HG02588 (cell line): ENCODE measurements around the gene RHEB.

ENCODE experiments used
- ATAC-seq: cut with Tn5 transposase; IDR thresholded peaks from one replicate; pipeline ENCODE4 v1.9.1; 2021; ENCODE audit warnings: mild to moderate bottlenecking, moderate library complexity; ENCODE audit not compliant: unreplicated experiment

RHEB gene

DNA sequence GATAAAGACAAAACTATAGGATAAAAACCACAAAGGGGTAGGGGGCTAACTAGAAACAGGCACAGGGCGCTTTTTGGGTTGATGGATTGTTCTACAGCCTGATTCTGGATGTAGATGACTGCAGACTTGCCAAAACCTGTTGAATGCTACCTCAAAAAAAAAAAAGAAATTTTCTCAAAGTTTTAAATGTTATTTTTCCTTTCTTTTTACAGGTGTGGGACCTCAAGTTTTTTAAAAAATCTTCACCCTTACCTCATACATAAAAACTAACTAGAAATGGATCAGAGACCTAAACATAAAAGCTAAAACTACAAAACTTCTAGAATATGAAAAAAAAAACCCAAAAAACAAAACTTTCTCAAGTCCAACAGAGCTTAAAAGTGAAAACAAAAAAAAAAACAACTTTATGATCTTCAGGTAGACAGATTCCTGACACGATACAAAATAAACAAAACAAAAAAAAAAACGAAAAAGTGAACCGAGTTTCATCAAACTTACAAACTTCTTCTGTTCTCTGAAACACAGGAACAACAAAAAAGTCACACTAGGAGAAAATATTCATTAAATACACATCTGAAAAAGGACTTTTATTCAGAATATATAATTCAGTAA lies 14.9 kb downstream of the RHEB start:
- ATAC-seq = no peak

DNA sequence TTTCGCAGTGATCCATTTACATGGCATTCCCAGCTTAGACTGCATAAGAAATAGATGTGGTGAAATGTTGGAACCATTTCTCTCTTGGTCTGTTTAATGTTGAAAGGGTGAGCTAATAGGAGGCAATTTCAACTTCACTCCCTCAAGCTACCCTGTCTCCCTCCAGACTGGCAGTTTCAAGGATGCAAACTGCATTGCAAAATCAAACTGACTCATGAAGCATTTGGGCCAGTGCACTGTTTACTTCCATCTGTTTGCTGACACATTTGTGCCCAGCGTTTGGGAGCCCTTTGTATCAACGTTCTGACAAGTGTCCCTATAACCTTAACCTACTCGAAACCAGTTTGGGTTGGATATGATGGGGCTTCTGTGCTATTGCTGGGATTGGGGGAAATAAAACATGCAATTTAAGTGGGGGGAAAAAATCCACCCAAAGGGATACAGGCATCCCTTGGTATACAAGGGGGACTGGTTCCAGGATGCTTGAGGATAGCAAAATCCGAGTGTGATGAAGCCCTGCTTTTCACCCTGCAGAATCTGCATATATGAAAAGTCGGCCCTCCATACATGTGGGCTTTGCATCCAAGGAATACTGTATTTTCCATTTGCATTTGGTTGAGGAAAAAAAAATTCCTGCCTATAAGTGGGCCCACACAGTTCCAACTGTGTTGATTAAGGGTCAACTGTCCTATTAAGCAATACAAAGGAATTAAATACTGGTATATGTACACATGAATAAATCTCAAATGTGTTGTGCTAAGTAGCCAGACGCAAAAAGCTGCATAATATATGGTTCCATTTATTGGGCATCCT lies 15.6 kb downstream of the RHEB start:
- no peak for ATAC-seq

DNA sequence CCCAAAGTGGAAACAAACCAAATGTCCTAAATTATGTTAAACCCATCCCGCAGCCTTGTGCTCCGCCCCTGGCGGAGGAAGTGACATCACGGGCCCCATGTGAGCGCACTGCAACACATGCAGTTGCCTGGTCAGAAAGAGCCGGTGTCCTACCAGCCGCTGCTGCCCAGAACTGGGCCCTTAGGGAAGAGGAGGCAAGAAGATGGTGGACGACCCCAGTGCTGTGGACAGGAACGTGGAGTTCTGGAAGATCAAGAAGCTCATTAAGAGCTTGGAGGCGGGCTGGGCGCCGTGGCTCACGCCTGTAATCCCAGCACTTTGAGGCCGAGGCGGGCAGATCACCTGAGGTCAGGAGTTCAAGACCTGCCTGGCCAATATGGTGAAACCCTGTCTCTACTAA lies 18.0 kb downstream of the RHEB start:
- ATAC-seq = no peak

DNA sequence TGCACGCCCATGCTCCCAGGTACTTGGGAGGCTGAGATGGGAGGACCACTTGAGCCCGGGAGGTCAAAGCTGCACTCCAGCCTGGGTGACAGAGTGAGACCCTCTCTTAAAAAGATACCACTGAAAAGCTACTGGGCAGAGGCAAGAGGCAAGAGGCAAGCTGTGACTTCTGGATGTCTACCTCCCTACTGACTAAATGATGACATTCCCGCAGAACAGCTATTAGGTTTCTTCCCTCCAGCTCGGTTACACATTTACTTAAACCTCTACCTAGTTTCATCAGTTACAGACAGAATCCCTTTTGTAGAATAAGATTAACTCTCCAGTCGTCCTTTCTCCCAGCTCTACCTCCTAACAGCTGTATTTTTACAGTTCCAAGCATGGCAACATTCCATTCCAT lies 21.2 kb downstream of the RHEB start:
- ATAC-seq = no peak

DNA sequence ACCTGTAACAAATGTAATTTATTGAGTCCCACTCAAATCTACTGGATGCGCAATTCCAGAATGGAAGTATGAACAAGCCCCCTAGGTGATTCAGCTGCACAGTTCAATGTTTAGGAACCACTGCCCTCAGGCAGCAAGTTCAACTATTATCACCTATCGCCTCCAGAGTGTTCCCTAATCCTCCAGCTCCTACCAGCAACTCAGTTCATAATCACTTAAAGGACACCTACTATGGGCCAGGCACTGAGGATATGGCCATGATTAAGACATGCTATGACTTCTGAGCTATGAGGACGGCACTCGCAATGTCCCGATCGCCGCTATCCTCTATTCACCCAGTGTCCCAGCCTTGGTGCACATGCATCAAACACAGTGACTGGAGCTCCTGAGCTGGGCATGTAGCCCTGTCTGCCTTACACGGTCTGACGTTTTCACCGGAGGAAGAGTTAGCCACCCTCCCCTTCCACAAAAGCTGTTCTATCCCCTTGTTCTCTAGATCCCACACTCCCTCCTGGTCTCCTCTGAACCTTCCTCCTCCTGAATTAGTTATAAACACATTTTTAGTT lies 22.3 kb downstream of the RHEB start:
- no peak for ATAC-seq

DNA sequence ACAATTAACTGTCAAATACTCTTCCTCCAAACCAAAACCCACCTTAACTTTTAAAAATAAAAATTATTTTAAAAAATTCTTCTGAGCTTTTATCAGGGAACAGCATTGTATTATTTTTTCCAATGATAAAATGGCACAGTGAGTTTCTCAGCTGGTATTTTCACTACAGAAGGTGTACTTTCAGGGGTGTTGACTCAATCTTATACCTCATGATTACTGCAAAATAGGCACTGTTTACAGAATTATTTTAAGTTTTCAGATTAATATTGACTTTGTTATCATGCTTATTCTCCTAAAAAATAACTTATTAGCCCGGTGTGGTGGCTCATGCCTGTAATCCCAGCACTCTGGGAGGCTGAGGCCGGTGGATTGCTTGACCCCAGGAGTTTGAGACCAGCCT lies 24.3 kb downstream of the RHEB start:
- ATAC-seq = no peak

DNA sequence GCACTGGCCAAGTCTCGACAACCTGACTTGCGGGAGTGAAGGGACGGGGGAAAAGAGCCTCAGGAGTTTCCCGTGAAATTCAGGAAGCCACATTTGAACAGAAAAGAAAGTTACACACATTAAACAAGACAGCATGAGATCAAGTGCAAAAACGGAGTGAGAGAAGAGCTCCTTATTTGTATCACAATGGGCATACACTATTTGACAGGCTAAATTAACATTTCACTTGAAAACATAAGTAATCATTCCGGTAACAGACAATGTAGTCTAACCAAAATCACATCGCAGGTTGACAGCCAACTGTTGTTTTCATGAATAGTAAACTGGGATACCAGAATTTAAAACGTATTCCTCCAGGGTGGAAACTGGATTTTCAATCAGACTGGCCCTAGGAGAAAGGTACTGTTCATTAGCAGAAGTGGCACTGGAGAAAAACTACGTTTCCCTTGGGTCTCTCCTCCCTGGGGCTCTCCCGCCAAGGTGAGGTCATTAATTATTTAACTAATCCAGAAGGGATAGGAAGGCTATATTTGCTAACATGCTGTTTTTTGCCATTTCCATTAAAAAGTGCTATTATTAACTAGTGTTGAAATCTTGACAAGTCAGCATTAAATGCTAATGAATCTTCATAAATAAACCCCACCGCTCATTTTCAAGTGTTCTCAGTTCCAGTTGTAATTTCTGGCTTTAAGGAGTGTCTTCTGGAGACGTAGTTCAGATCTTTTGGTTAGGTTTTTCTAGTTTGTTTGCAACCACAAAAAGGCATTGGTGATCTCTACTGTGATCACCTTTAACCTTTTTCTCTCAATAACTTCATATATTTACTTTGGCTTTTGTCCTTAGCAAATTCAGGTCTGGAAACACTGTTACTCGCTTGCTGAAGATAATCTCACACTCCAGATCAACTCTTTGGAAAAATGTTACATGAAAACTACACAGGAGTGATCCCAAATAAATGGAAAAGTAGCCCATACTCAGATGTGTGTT lies 25.1 kb downstream of the RHEB start:
- no peak for ATAC-seq

DNA sequence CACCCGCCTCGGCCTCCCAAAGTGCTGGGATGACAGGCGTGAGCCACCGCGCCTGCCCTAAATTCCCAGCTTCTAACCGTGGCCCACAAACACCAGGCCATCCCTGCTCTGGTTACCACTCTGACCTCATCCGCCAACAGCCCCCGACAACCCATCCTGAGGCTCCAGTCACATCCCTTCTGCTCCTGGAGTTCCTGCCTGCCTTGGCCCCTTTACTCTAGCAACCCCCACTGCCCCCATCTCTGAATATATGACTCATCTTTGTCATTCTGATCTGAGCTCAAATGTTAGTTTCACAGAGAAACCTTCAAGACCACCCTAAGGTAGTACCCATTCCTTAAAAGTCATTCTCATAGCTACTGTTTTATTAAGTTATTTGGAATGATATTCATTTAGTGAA lies 26.6 kb downstream of the RHEB start:
- ATAC-seq = no peak

DNA sequence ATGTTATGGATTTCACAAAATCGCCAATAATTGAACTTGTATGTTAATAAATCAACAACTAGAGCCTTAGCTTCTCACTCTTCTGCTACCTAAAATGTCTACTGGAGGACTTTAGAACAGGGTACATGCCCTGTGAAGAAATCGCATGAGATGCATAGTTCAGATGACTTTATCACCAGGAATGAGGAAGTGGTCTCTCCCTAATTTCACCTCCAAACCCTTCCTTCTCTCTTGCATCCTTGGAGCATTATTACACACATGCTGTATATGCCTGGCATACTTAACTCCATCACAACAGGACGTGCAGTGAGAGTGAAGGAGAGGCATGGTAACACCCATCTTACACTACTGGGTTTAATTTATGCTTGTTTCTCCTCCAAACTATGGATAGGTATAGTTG lies 27.8 kb downstream of the RHEB start:
- ATAC-seq = no peak

DNA sequence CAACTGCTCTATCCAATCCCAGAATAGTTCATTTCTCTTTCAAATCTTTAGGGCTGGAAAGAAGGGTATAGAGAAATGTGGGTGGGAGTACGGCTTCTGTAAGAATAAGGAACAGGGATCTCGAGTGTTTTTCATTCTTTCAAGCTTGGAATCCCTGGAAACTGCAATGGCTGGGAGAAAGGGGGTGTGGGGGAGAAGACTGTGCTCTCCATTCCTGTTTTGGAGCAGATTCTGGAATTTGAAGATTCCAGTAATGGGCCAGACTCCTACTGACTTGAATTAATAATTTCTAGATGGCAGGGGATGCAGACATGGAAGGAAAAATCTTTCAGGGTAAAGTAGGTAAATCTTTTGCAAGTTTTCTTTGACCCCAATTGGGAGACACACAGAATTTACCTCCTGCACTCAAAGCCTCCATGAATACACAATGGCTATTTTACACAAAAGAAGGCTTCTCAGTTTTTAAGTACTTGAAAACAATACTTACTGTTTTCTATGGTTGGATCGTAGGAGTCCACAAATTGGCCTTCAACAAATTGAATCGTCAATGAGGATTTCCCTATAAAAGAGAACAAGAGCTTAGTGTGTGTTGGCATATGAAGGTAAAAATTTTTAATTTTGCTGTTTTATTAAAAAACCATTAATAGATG lies 29.1 kb downstream of the RHEB start:
- no peak for ATAC-seq

DNA sequence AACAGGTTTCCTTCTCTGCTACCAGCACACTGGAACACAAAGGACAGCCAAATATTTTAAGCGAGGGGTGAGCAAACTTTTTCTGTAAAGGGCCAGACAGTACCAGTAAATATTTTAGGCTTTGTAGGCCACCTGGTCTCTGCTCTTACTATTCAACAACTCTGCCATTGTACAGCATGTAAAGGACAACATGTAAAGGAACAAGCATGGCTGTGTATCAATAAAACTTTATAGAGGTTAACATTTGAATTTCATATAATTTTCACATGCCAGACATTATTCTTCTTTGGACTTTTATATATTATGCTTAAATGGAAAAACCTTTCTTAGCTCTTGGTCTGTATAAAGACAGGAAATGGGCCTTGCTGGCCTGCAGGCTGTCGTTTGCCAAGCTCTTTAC lies 30.2 kb downstream of the RHEB start:
- ATAC-seq = no peak

DNA sequence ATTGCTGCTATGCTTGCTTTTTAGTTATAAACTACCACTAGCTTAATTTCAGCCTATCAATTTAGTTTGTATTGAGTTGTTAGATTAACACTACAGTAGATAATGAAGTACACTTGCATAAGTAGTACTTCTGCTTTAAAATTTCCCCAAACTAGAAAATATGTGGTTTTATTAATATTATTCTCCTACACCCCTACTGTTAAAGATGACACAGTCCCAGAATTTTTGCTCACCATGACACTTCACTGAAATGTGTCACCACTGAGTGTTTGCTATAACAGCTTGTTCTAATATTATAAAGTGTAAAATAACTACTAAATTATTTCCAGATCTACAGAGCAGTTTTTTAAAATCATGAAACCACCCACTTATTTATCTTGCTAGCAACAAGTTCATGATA lies 31.6 kb downstream of the RHEB start:
- ATAC-seq = no peak

DNA sequence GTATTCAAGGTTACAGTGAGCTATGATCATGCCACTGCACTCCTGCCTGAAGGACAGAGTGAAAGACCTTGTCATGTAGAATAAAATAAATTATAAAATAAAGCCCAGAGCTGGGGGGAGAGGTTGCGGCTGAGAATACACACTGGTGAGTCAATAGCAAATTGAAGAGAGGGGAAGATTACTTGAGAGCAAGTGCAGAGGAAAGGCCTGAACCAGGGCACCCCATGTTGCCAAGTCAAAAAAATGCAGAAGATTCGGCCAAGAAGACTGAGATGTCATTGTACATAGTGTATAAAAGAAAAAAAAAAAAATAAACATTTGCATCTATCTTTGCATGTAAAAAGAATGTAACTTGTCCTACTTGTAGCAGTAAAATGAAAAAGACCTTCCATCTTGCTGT lies 32.5 kb downstream of the RHEB start:
- ATAC-seq = no peak

DNA sequence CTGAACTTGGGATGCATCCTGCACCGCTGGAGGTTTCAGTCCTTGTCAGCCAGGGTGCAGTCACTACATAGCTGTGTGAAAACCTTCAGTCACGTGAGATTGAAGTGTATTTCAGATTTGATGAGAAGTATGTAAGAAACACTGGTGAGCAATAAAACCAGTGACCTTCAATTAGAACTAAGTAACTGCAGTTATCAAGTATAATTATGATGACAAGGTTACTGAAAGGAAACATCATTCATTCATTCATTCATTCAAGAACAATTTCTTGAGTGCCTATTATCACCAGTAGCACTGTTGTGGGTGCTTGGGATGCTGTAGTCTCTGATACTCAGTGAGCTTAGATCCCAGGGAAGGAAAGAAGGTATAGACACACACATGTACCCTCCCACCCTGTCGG lies 33.6 kb downstream of the RHEB start:
- no peak for ATAC-seq

DNA sequence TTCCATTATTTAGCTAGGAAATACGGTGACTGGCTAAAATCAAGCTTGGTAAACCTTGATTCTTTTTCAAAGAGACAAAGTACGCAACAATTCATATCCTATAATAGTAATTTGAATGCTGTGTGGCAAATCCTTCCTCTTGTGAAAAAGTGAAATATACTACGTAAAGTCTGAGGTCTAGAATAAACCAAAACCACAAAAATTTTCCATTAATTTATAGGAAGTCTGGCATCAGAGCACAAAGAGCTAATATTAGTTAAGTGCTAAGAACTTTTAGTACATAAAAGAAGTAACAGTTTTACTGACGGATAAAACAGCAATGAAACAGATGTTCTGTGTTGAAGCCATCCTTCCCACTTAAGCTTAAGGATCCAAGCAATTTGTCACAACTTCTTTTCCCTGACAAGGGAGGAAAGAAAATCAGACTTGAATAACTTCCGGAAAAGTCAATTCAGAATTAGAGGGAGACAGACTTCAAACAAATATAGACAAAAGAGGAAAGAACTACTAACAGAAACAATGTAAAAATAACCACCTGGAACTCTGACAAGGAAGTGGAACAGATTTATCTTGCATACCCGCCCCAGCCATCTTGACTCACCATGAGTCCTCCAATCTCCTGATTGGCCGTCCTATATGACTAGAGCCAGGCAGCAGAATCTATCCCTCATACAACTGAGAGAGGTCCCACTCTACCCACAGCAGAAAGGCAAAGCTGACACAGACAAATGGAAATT lies 34.6 kb downstream of the RHEB start:
- no peak for ATAC-seq

DNA sequence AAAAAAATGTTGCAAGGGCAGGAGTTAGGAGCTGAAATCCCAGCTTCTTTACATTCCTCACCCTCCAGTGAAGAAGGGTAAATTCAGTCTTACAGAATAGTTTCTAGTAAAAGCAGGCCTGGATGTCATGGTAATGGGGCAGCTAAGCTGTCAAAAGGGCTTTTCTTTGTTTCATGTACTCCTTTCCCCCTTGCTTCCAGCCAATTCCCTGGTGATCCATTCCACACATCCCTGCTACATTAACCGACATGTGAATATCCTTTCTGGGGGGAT lies 36.0 kb downstream of the RHEB start:
- no peak for ATAC-seq

DNA sequence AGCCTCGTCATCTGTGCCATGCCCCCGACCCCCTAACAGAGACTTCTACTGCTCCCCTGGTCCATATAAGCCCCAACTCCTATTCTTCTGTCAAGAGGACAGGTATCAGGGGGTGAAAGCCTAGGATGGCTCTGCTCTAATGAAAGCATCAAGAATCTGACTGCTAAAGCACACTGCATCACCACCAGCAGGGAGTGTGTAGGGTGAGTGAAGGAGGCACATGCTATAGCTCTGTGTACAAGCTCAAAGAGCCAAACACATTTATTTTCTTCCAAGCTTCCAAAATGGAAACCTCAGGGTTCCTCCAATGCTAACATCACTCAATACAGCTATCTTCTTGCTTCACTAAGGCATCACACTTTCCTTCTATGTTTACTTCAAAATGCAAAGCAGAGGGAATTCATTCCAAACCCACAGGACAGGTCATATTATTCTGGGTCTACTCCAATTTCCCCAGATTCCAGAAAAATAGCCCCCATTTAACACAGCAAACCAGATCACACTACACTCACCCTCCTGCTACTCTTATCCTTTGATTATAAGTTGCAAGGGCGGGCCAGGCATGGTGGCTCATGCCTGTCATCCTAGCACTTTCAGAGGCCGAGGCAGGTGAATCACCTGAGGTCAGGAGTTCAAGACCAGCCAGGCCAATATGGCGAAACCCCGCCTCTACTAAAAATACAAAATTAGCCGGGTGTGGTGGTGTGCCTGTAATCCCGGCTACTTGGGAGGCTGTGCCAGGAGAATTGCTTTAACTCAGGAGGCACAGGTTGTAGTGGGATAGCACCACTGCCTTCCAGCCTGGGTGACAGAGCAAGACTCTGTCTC lies 36.6 kb downstream of the RHEB start:
- ATAC-seq = no peak

DNA sequence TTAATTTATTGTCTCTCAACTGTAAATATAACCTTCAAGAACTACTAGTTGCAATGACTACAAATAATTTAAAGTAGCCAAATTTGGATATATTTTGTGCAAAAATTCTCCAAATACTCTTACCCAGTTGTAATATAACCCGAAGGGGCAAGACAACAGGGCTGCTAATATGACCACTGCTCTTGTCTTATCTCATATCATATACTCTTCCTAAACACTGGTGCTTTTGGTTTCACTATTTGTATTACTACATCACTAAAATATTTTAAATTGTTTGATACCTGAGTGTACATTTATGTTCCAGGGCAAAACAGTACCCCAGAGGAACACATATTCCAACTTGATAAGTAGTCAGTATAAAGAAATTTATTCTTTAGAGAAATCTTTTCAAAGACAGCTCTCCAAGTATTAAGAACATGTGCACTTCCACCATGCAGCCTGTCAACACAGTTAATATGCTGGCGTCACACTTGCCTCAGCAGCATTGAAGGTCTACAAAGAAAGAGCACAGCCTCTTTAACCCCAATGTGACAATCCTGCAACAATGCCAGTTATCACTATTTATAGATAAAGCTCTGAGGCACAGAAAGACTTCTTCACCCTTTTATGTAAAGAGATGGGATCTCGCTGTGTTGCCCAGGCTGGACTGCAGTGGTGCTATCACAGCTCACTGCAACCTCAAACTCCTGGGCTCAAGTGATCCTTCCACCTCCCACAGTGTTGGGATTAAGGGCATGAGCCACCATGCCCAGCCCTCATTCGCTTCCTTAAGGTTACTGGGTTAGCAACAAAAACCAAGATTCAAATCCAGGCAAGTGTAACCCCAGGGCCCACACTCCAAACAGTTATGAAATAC lies 37.8 kb downstream of the RHEB start:
- ATAC-seq = no peak

DNA sequence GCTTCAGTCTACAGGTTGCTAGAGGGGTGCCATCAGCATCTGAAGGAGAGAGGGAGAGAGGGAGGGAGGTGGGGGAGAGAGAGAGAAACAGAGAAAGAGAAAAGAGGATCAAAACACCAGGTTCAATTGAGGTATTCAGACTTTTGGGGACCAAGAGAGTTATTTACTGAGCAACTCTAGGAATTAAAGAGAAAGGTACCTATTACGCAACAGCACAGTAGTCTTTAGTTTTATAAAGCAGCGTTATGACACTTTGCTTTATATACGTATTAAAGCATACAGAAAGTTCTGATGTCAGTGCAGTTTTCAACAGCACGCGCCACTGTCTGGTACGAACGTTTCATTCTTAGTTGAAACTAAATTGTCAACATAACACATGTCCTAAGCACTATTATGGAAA lies 41.8 kb downstream of the RHEB start:
- no peak for ATAC-seq
